NCI-H1436 treated with DMSO at 0.1 percent for 48 hours (cell line): ENCODE data around the gene SEPTIN7.

Experiments
- DNase-seq: peaks from one replicate; lab custom pipeline; 2025; lab: John Stamatoyannopoulos, UW

The SEPTIN7 gene

GRCh38 chr7:35839860-35840854, 39.3 kb downstream of the SEPTIN7 start:
- no peak for DNase-seq

- DNase-seq = no peak
These were observed 46.1 kb downstream of the SEPTIN7 start for GRCh38 chr7:35846816-35847412.

GRCh38 chr7:35848725-35849124, 47.9 kb downstream of the SEPTIN7 start:
- DNase-seq = peak; percentile 63

GRCh38 chr7:35849158-35849831, 48.4 kb downstream of the SEPTIN7 start:
- DNase-seq = no peak

- DNase-seq = no peak
These were observed 49.1 kb downstream of the SEPTIN7 start for GRCh38 chr7:35849954-35850353.
